Mesenchymal stem cell (in vitro differentiated cells and primary cell): ENCODE results near the gene NFE2L3.

Experiments used
- DNase-seq: peaks from one replicate; pipeline ENCODE4 v3.0.0-alpha.2; 2013
- H2AFZ ChIP-seq: one replicate; pipeline ENCODE4 v1.6.1; 2013; ENCODE audit warnings: low read depth, mild to moderate bottlenecking, control low read depth, inconsistent platforms, low read length, moderate library complexity
- H2AK5ac ChIP-seq: 2 replicates; pipeline ENCODE4 v1.6.1; 2013; ENCODE audit warnings: low read length, moderate library complexity, mild to moderate bottlenecking, inconsistent platforms; ENCODE audit not compliant: severe bottlenecking
- H2BK120ac ChIP-seq: one replicate; pipeline ENCODE4 v1.6.1; 2013; ENCODE audit warnings: low read depth, mild to moderate bottlenecking, inconsistent platforms, low read length, moderate library complexity
- H2BK12ac ChIP-seq, 2 experiments: one replicate each; pipeline ENCODE4 v1.6.1; 2013; ENCODE audit warnings: inconsistent platforms in 2 of 2, low read length in 2 of 2, mild to moderate bottlenecking in 2 of 2, moderate library complexity in 2 of 2, control low read depth in 1 of 2
- H2BK15ac ChIP-seq: one replicate; pipeline ENCODE4 v1.6.1; 2013; ENCODE audit warnings: mild to moderate bottlenecking, low read depth, inconsistent platforms; ENCODE audit not compliant: poor library complexity, severe bottlenecking
- H2BK5ac ChIP-seq: 2 replicates; pipeline ENCODE4 v1.6.1; 2013; ENCODE audit warnings: low read depth, mild to moderate bottlenecking, low read length, control low read depth, inconsistent platforms; ENCODE audit not compliant: poor library complexity, severe bottlenecking
- H3K14ac ChIP-seq, 2 experiments: one replicate each; pipeline ENCODE4 v1.6.1; 2013; ENCODE audit warnings: inconsistent platforms in 2 of 2, low read length in 2 of 2, control low read depth in 1 of 2, mild to moderate bottlenecking in 1 of 2, moderate library complexity in 1 of 2
- H3K18ac ChIP-seq, 2 experiments: one replicate each; pipeline ENCODE4 v1.6.1; 2013; ENCODE audit warnings: inconsistent platforms in 2 of 2, low read length in 2 of 2, control low read depth in 1 of 2, low read depth in 1 of 2, mild to moderate bottlenecking in 1 of 2
- H3K23ac ChIP-seq, 2 experiments: one replicate each; pipeline ENCODE4 v1.6.1; 2013; ENCODE audit warnings: inconsistent platforms in 2 of 2, low read length in 2 of 2, mild to moderate bottlenecking in 2 of 2, moderate library complexity in 2 of 2, control low read depth in 1 of 2
- H3K27ac ChIP-seq: 2 replicates; pipeline ENCODE4 v1.5.1; 2013; ENCODE audit warnings: mild to moderate bottlenecking, moderate library complexity, low read length, control low read depth, inconsistent platforms; ENCODE audit not compliant: poor library complexity, severe bottlenecking
- H3K27me3 ChIP-seq, 2 experiments: 2 replicates each; pipeline versions ENCODE4 v1.6.1 to v1.7.0; 2013; ENCODE audit warnings: low read length in 2 of 2, mild to moderate bottlenecking in 2 of 2, moderate library complexity in 2 of 2, control low read depth in 1 of 2, inconsistent platforms in 1 of 2; ENCODE audit not compliant: control insufficient read depth in 1 of 2, insufficient read depth in 1 of 2
- H3K36me3 ChIP-seq, 2 experiments: 2 replicates each; pipeline versions ENCODE4 v1.6.1 to v1.7.0; 2013; ENCODE audit warnings: low read length in 2 of 2, control low read depth in 1 of 2, inconsistent platforms in 1 of 2, low read depth in 1 of 2, mild to moderate bottlenecking in 1 of 2; ENCODE audit not compliant: insufficient read depth in 2 of 2, control insufficient read depth in 1 of 2
- H3K4ac ChIP-seq, 2 experiments: one replicate each; pipeline ENCODE4 v1.6.1; 2013; ENCODE audit warnings: inconsistent platforms in 2 of 2, low read length in 2 of 2, mild to moderate bottlenecking in 2 of 2, moderate library complexity in 2 of 2, control low read depth in 1 of 2, low read depth in 1 of 2
- H3K4me1 ChIP-seq: 2 replicates; pipeline ENCODE4 v1.6.1; 2013; ENCODE audit warnings: low read depth, low read length, control low read depth; ENCODE audit not compliant: control insufficient read depth, insufficient read depth
- H3K4me2 ChIP-seq: 2 replicates; pipeline ENCODE4 v1.6.1; 2013; ENCODE audit warnings: low read length, mild to moderate bottlenecking, inconsistent platforms; ENCODE audit not compliant: poor library complexity, severe bottlenecking
- H3K4me3 ChIP-seq, 2 experiments: 2 replicates each; pipeline versions ENCODE4 v1.5.1 to v1.7.0; 2013; ENCODE audit warnings: low read length in 2 of 2, mild to moderate bottlenecking in 2 of 2, control low read depth in 1 of 2, low read depth in 1 of 2; ENCODE audit not compliant: insufficient read depth in 1 of 2
- H3K79me1 ChIP-seq: replicated peaks from 2 replicates; pipeline ENCODE4 v1.6.1; 2013; ENCODE audit warnings: mild to moderate bottlenecking, control low read depth, low read length, inconsistent platforms; ENCODE audit not compliant: poor library complexity, severe bottlenecking
- H3K9ac ChIP-seq: 2 replicates; pipeline ENCODE4 v1.7.0; 2013; ENCODE audit warnings: mild to moderate bottlenecking, low read length, moderate library complexity
- H3K9me3 ChIP-seq: 2 replicates; pipeline ENCODE4 v1.7.0; 2013; ENCODE audit warnings: mild to moderate bottlenecking, low read length; ENCODE audit not compliant: control insufficient read depth
- H4K8ac ChIP-seq: one replicate; pipeline ENCODE4 v1.6.1; 2013; ENCODE audit warnings: inconsistent platforms, mild to moderate bottlenecking, low read length, moderate library complexity
- H4K91ac ChIP-seq: one replicate; pipeline ENCODE4 v1.6.1; 2013; ENCODE audit warnings: mild to moderate bottlenecking, low read length, inconsistent platforms
- whole genome bisulfite sequencing: methylation state at CpG from one replicate; pipeline ENCODE4 v1.1.7; 2013; ENCODE audit warnings: mixed read lengths; 5-methylcytosine and 5-hydroxymethylcytosine counted together

The NFE2L3 gene

GRCh38 chr7:26153241-26153822, 1.3 kb downstream of the NFE2L3 start:
- H3K36me3 ChIP-seq: no peaks in the 10 kb centered on the region
- peaks cover 4% of the 10 kb centered on the region for H3K9me3 ChIP-seq
- no peak overlapping the region for H2BK15ac ChIP-seq
- peak overlapping the region; percentile 66 for H3K27ac ChIP-seq
- peak overlapping the region in 1 of 2 experiments; percentile 69 for H3K14ac ChIP-seq
- H3K4ac ChIP-seq: peak overlapping the region in 1 of 2 experiments; percentile 50
- H3K4me2 ChIP-seq: peak overlapping the region; percentile 81
- no peak overlapping the region for H3K9ac ChIP-seq
- H3K79me1 ChIP-seq: peaks cover 3% of the 10 kb centered on the region
- peak overlapping the region in 1 of 2 experiments; percentile 42 for H3K18ac ChIP-seq
- H3K27me3 ChIP-seq: peaks cover 0 to 46% of the 10 kb centered on the region in 2 experiments
- no peak overlapping the region for H2BK5ac ChIP-seq
- peak; percentile 29 for DNase-seq
- H2AK5ac ChIP-seq: peak overlapping the region; percentile 54
- peaks cover 34% of the 10 kb centered on the region for H3K4me1 ChIP-seq
- no peak overlapping the region for H2BK120ac ChIP-seq
- 19% methylated on average over 18 of the region's 18 CpGs for WGBS
- peak overlapping the region; percentile 19 to 25 for H2BK12ac ChIP-seq
- no peak overlapping the region for H2AFZ ChIP-seq
- peak overlapping the region; percentile 59 for H4K91ac ChIP-seq
- peak overlapping the region; percentile 79 for H4K8ac ChIP-seq
- H3K4me3 ChIP-seq: peak overlapping the region in 1 of 2 experiments; percentile 92
- H3K23ac ChIP-seq: no peak overlapping the region

- no peak overlapping the region for H3K9ac ChIP-seq
- H4K91ac ChIP-seq: peak overlapping the region; percentile 27
- peak overlapping the region; percentile 47 to 71 for H3K4ac ChIP-seq
- peak overlapping the region; percentile 99 for H2AK5ac ChIP-seq
- WGBS: 68% methylated on average over 11 of the region's 15 CpGs
- no peak overlapping the region for H3K23ac ChIP-seq
- H2BK12ac ChIP-seq: peak overlapping the region; percentile 49 to 67
- peak overlapping the region; percentile 81 for H3K4me2 ChIP-seq
- H3K9me3 ChIP-seq: peaks cover 4% of the 10 kb centered on the region
- H2AFZ ChIP-seq: no peak overlapping the region
- H2BK15ac ChIP-seq: no peak overlapping the region
- H3K36me3 ChIP-seq: no peaks in the 10 kb centered on the region
- peaks cover 3% of the 10 kb centered on the region for H3K79me1 ChIP-seq
- no peak overlapping the region for H3K14ac ChIP-seq
- no peak overlapping the region for H2BK5ac ChIP-seq
- H2BK120ac ChIP-seq: peak overlapping the region; percentile 13
- H3K27ac ChIP-seq: peak overlapping the region; percentile 99
- H4K8ac ChIP-seq: peak overlapping the region; percentile 5
- no peak overlapping the region for H3K4me3 ChIP-seq
- H3K18ac ChIP-seq: peak overlapping the region; percentile 59 to 60
- H3K27me3 ChIP-seq: peaks cover 0 to 49% of the 10 kb centered on the region in 2 experiments
- peak; percentile 59 for DNase-seq
- H3K4me1 ChIP-seq: peaks cover 39% of the 10 kb centered on the region
Observed at GRCh38 chr7:26153823-26154783, 2.1 kb downstream of the NFE2L3 start.

GRCh38 chr7:26155531-26156375, 3.8 kb downstream of the NFE2L3 start:
- Histone ChIP-seq H3K9ac (peak overlapping the region; percentile 33), H2BK5ac (peak overlapping the region; percentile 92), H2BK12ac (peak overlapping the region; percentile 12 to 88), H3K9me3 (peaks cover 4% of the 10 kb centered on the region), H3K4me1 (peaks cover 47% of the 10 kb centered on the region), H3K4ac (peak overlapping the region in 1 of 2 experiments; percentile 10), H3K4me2 (peak overlapping the region; percentile 18), H4K91ac (peak overlapping the region; percentile 1), H3K14ac (no peak overlapping the region), H2AK5ac (peak overlapping the region; percentile 97), H3K18ac (peak overlapping the region; percentile 22 to 84), H4K8ac (peak overlapping the region; percentile 59), H3K23ac (no peak overlapping the region), H2BK15ac (no peak overlapping the region), H3K27me3 (peaks cover 0 to 40% of the 10 kb centered on the region in 2 experiments), H3K4me3 (peak overlapping the region in 1 of 2 experiments; percentile 61), H2BK120ac (no peak overlapping the region), H2AFZ (no peak overlapping the region), H3K79me1 (peaks cover 4% of the 10 kb centered on the region), H3K27ac (peak overlapping the region; percentile 99), H3K36me3 (no peaks in the 10 kb centered on the region)
- 36% methylated on average over 4 of the region's 8 CpGs for WGBS
- DNase-seq: peak; percentile 87
